HCT116 (cell line): ENCODE measurements around the gene CNTNAP2.

Experiments
- CBX3 ChIP-seq: IDR thresholded peaks from 2 replicates; pipeline ENCODE4 v1.6.1; 2012; ENCODE audit warnings: low read depth
- CTCF ChIP-seq, 3 experiments: fragments of 200-600 bp in 1 of 3; sonication (generic) in 1 of 3; IDR thresholded peaks in 2 of 3; conservative IDR thresholded peaks in 1 of 3; 2 replicates each; pipeline ENCODE4 v1.5.1; 2012 to 2017; ENCODE audit warnings: low read depth in 2 of 3, low read length in 2 of 3, antibody characterized with exemption in 1 of 3, borderline replicate concordance in 1 of 3, control low read depth in 1 of 3, mild to moderate bottlenecking in 1 of 3, mixed read lengths in 1 of 3, mixed run types in 1 of 3, moderate library complexity in 1 of 3; ENCODE audit not compliant: insufficient read depth in 1 of 3
- EGR1 ChIP-seq: IDR thresholded peaks from 2 replicates; pipeline ENCODE4 v1.6.1; 2012; ENCODE audit warnings: low read depth
- FOSL1 ChIP-seq: IDR thresholded peaks from 2 replicates; pipeline ENCODE4 v1.6.1; 2012; ENCODE audit warnings: low read depth
- POLR2A ChIP-seq: IDR thresholded peaks from 2 replicates; pipeline ENCODE4 v1.7.0; 2011; ENCODE audit warnings: borderline replicate concordance; ENCODE audit not compliant: insufficient read depth, insufficient read length; ENCODE audit errors: extremely low read depth
- ZFX ChIP-seq: fragments of 450-650 bp; IDR thresholded peaks from 2 replicates; pipeline ENCODE4 v1.6.1; 2017

- TF ChIP-seq CTCF (IDR thresholded peaks at IDR 0.05 in 2 of 3, conservative IDR thresholded peaks at IDR 0.05 in 1 of 3; ENCODE audit: borderline replicate concordance in 1 of 3, insufficient read depth in 1 of 3, low read depth in 2 of 3, low read length in 2 of 3): no peak
- TF ChIP-seq POLR2A: no peak
- no peak for TF ChIP-seq EGR1
- TF ChIP-seq CBX3: no peak
- no peak for TF ChIP-seq FOSL1
- TF ChIP-seq ZFX: no peak
Measured at GRCh38 chr7:147971606-147972110, 1855.1 kb downstream of the CNTNAP2 start.
